Activated naive CD4-positive, alpha-beta T cell treated with anti-CD3 and anti-CD28 coated beads, Interleukin-2, amount 10 ng/mL, durations not matched to agents 7 days and 5 days (primary cell): ENCODE data around the gene ERICH2.

Experiments
- CTCF ChIA-PET: fragments of 350-600 bp; sonication (Branson Sonifier 250); formaldehyde crosslinking; loops from one replicate; lab custom pipeline; 2021; ENCODE audit warnings: antibody characterized with exemption; lab: Charles Lee
- DNase-seq: peaks from one replicate; pipeline ENCODE4 v3.0.0-alpha.2; 2020
- H3K27ac Mint-ChIP-seq: one replicate; pipeline ENCODE4 v1.8.0; 2021; ENCODE audit warnings: mild to moderate bottlenecking, moderate library complexity, mixed read lengths
- H3K27me3 Mint-ChIP-seq: one replicate; pipeline ENCODE4 v1.8.0; 2021; ENCODE audit warnings: mild to moderate bottlenecking, mixed read lengths
- H3K36me3 Mint-ChIP-seq: one replicate; pipeline ENCODE4 v1.8.0; 2021; ENCODE audit warnings: mixed read lengths
- H3K4me1 Mint-ChIP-seq: one replicate; pipeline ENCODE4 v1.8.0; 2021; ENCODE audit warnings: mixed read lengths
- H3K4me3 Mint-ChIP-seq: one replicate; pipeline ENCODE4 v1.8.0; 2021; ENCODE audit warnings: mild to moderate bottlenecking, moderate library complexity, mixed read lengths
- H3K9me3 Mint-ChIP-seq: one replicate; pipeline ENCODE4 v1.8.0; 2021; ENCODE audit warnings: mixed read lengths

Gene ERICH2

GRCh38 chr2:170778900-170779299 is 8.7 kb downstream of the ERICH2 start:
- Mint-ChIP-seq H3K27me3 (peaks cover 30% of the 10 kb centered on the region), H3K27ac (no peak overlapping the region), H3K4me1 (no peaks in the 10 kb centered on the region), H3K9me3 (no peaks in the 10 kb centered on the region), H3K36me3 (no peaks in the 10 kb centered on the region), H3K4me3 (no peak overlapping the region)
- no peak for DNase-seq
- CTCF ChIA-PET = no interaction called here

GRCh38 chr2:170779304-170779703 is 9.1 kb downstream of the ERICH2 start:
- H3K4me1 Mint-ChIP-seq = no peaks in the 10 kb centered on the region
- H3K36me3 Mint-ChIP-seq = no peaks in the 10 kb centered on the region
- H3K4me3 Mint-ChIP-seq = no peak overlapping the region
- no peaks in the 10 kb centered on the region for H3K9me3 Mint-ChIP-seq
- CTCF ChIA-PET = no interaction called here
- no peak for DNase-seq
- H3K27me3 Mint-ChIP-seq = peaks cover 27% of the 10 kb centered on the region
- no peak overlapping the region for H3K27ac Mint-ChIP-seq

- no peak for DNase-seq
- Mint-ChIP-seq H3K9me3 (no peaks in the 10 kb centered on the region), H3K27ac (no peak overlapping the region), H3K36me3 (no peaks in the 10 kb centered on the region), H3K27me3 (peaks cover 18% of the 10 kb centered on the region), H3K4me3 (no peak overlapping the region), H3K4me1 (no peaks in the 10 kb centered on the region)
- CTCF ChIA-PET = no interaction called here
Observed at GRCh38 chr2:170782673-170783072, 12.5 kb downstream of the ERICH2 start.

- Mint-ChIP-seq H3K4me3 (no peak overlapping the region), H3K9me3 (no peaks in the 10 kb centered on the region), H3K27ac (no peak overlapping the region), H3K27me3 (peaks cover 17% of the 10 kb centered on the region), H3K4me1 (no peaks in the 10 kb centered on the region), H3K36me3 (no peaks in the 10 kb centered on the region)
- CTCF ChIA-PET = no interaction called here
- no peak for DNase-seq
Observed at GRCh38 chr2:170783549-170783948, 13.4 kb downstream of the ERICH2 start.

- Mint-ChIP-seq H3K4me1 (no peaks in the 10 kb centered on the region), H3K36me3 (no peaks in the 10 kb centered on the region), H3K27ac (no peak overlapping the region), H3K9me3 (no peaks in the 10 kb centered on the region), H3K4me3 (no peak overlapping the region), H3K27me3 (peaks cover 17% of the 10 kb centered on the region)
- CTCF ChIA-PET = no interaction called here
- no peak for DNase-seq
Observed at GRCh38 chr2:170798996-170799395, 28.8 kb downstream of the ERICH2 start.

GRCh38 chr2:170806548-170806947 is 36.4 kb downstream of the ERICH2 start:
- H3K27ac Mint-ChIP-seq = no peak overlapping the region
- no peaks in the 10 kb centered on the region for H3K36me3 Mint-ChIP-seq
- DNase-seq = no peak
- H3K4me3 Mint-ChIP-seq = no peak overlapping the region
- CTCF ChIA-PET = interaction anchor here (1.4 kb wide), 1 partner anchor 398 kb away, joined by 7 read pairs; no protein-coding TSS in a partner anchor
- H3K9me3 Mint-ChIP-seq = no peaks in the 10 kb centered on the region
- H3K27me3 Mint-ChIP-seq = no peaks in the 10 kb centered on the region
- no peaks in the 10 kb centered on the region for H3K4me1 Mint-ChIP-seq

- DNase-seq = no peak
- Mint-ChIP-seq H3K27me3 (peaks cover 54% of the 10 kb centered on the region), H3K9me3 (no peaks in the 10 kb centered on the region), H3K4me3 (no peak overlapping the region), H3K36me3 (no peaks in the 10 kb centered on the region), H3K4me1 (peaks cover 35% of the 10 kb centered on the region), H3K27ac (peak overlapping the region; percentile 12)
- CTCF ChIA-PET = interaction anchor here (0.6 to 6.6 kb wide), 30 partner anchors 9 to 577 kb away, joined by 3 to 40 read pairs (median 4); partner anchors contain the start of gene ERICH2
Observed at GRCh38 chr2:170812710-170813600, 42.8 kb downstream of the ERICH2 start.

GRCh38 chr2:170813611-170814532 is 43.7 kb downstream of the ERICH2 start:
- CTCF ChIA-PET = interaction anchor here (1.0 to 6.6 kb wide), 22 partner anchors 8 to 578 kb away, joined by 3 to 40 read pairs (median 6); partner anchors contain the start of gene ERICH2
- Mint-ChIP-seq H3K4me3 (no peak overlapping the region), H3K27me3 (peaks cover 64% of the 10 kb centered on the region), H3K27ac (peak overlapping the region; percentile 44), H3K9me3 (no peaks in the 10 kb centered on the region), H3K36me3 (no peaks in the 10 kb centered on the region), H3K4me1 (peaks cover 44% of the 10 kb centered on the region)
- DNase-seq = peak; percentile 59

GRCh38 chr2:170814533-170815230 is 44.5 kb downstream of the ERICH2 start:
- CTCF ChIA-PET = interaction anchor here (1.0 to 4.3 kb wide), 8 partner anchors 8 to 578 kb away, joined by 3 to 36 read pairs (median 16); no protein-coding TSS in a partner anchor
- no peak for DNase-seq
- peak overlapping the region; percentile 44 for H3K27ac Mint-ChIP-seq
- H3K4me1 Mint-ChIP-seq = peaks cover 52% of the 10 kb centered on the region
- peaks cover 72% of the 10 kb centered on the region for H3K27me3 Mint-ChIP-seq
- H3K36me3 Mint-ChIP-seq = no peaks in the 10 kb centered on the region
- H3K4me3 Mint-ChIP-seq = no peak overlapping the region
- no peaks in the 10 kb centered on the region for H3K9me3 Mint-ChIP-seq

- H3K4me1 Mint-ChIP-seq = peaks cover 53% of the 10 kb centered on the region
Observed at GRCh38 chr2:170815311-170815710, 45.1 kb downstream of the ERICH2 start.

GRCh38 chr2:170815746-170816503 is 45.7 kb downstream of the ERICH2 start:
- no peaks in the 10 kb centered on the region for H3K9me3 Mint-ChIP-seq
- peak; percentile 77 for DNase-seq
- peaks cover 59% of the 10 kb centered on the region for H3K4me1 Mint-ChIP-seq
- H3K4me3 Mint-ChIP-seq = peak overlapping the region; percentile 31
- peaks cover 84% of the 10 kb centered on the region for H3K27me3 Mint-ChIP-seq
- H3K36me3 Mint-ChIP-seq = no peaks in the 10 kb centered on the region
- CTCF ChIA-PET = interaction anchor here (0.7 to 2.8 kb wide), 13 partner anchors 10 to 577 kb away, joined by 3 to 15 read pairs (median 6); no protein-coding TSS in a partner anchor
- peak overlapping the region; percentile 73 for H3K27ac Mint-ChIP-seq

More at GRCh38 chr2:170815311-170815710, 45.1 kb downstream of the ERICH2 start:
- no peaks in the 10 kb centered on the region for H3K9me3 Mint-ChIP-seq
- H3K36me3 Mint-ChIP-seq = no peaks in the 10 kb centered on the region
- peak overlapping the region; percentile 73 for H3K27ac Mint-ChIP-seq
- DNase-seq = no peak
- CTCF ChIA-PET = interaction anchor here (0.7 to 4.0 kb wide), 9 partner anchors 10 to 491 kb away, joined by 3 to 36 read pairs (median 7); no protein-coding TSS in a partner anchor
- peak overlapping the region; percentile 31 for H3K4me3 Mint-ChIP-seq
- peaks cover 78% of the 10 kb centered on the region for H3K27me3 Mint-ChIP-seq

- peaks cover 91% of the 10 kb centered on the region for H3K27me3 Mint-ChIP-seq
- H3K4me1 Mint-ChIP-seq = peaks cover 65% of the 10 kb centered on the region
- H3K4me3 Mint-ChIP-seq = peak within 1 kb of the TSS; percentile 67
- CTCF ChIA-PET = interaction anchor here (0.7 to 2.8 kb wide), 14 partner anchors 9 to 577 kb away, joined by 3 to 15 read pairs (median 5); no protein-coding TSS in a partner anchor
- peak within 1 kb of the TSS; percentile 73 for H3K27ac Mint-ChIP-seq
- no peaks in the 10 kb centered on the region for H3K9me3 Mint-ChIP-seq
- no peaks in the 10 kb centered on the region for H3K36me3 Mint-ChIP-seq
- peak; percentile 77 for DNase-seq
Observed at GRCh38 chr2:170816504-170817092, 46.4 kb downstream of the ERICH2 start, which contains the start of gene GAD1. Gene GAD1, plus strand, starts transcription at chr2:170816887. Its CDS starts 1,705 bp downstream, at chr2:170818592.
